OCI-LY3 (cell line): Measurements from ENCODE around the gene KLHDC8B.

Experiments
- H2AFZ ChIP-seq: fragments of 200-600, 300-600 bp; shearing (Covaris generic); 2 replicates; pipeline ENCODE4 v1.6.0; 2014; ENCODE audit warnings: antibody characterized with exemption, low read depth, low read length
- H3K27ac ChIP-seq: fragments of 200-600, 300-600 bp; sonication (generic); 2 replicates; pipeline ENCODE4 v1.5.1; 2014; ENCODE audit warnings: mild to moderate bottlenecking, low read length, moderate library complexity, mixed read lengths
- H3K27me3 ChIP-seq: fragments of 200-600, 300-600 bp; sonication (generic); 2 replicates; pipeline ENCODE4 v1.6.1; 2014; ENCODE audit warnings: low read depth, low read length, mixed read lengths
- H3K36me3 ChIP-seq: fragments of 200-600, 300-600 bp; sonication (generic); replicated peaks from 2 replicates; pipeline ENCODE3; 2014; ENCODE audit warnings: low read depth, low read length, mixed read lengths
- H3K4me1 ChIP-seq: fragments of 300-600, 200-600 bp; sonication (generic); 2 replicates; pipeline ENCODE4 v1.6.1; 2014; ENCODE audit warnings: low read length, mixed read lengths
- H3K4me2 ChIP-seq: fragments of 200-600, 300-600 bp; sonication (generic); 2 replicates; pipeline ENCODE4 v1.6.1; 2014; ENCODE audit warnings: low read length, mixed read lengths
- H3K4me3 ChIP-seq: fragments of 300-600, 200-600 bp; sonication (generic); 2 replicates; pipeline ENCODE4 v1.5.1; 2014; ENCODE audit warnings: antibody characterized with exemption, mild to moderate bottlenecking, low read length, moderate library complexity
- H3K79me2 ChIP-seq: fragments of 300-600, 200-600 bp; shearing (Covaris generic); 2 replicates; pipeline ENCODE4 v1.6.1; 2014; ENCODE audit warnings: mild to moderate bottlenecking, low read length, mixed read lengths
- H3K9ac ChIP-seq: fragments of 300-600, 200-600 bp; shearing (Covaris generic); 2 replicates; pipeline ENCODE4 v1.6.0; 2014; ENCODE audit warnings: mild to moderate bottlenecking, low read length, moderate library complexity
- H3K9me3 ChIP-seq: fragments of 200-600, 300-600 bp; shearing (Covaris generic); 2 replicates; pipeline ENCODE4 v1.6.1; 2014; ENCODE audit warnings: low read length, mixed read lengths; ENCODE audit not compliant: insufficient read depth
- H4K20me1 ChIP-seq: fragments of 200-600, 300-600 bp; sonication (generic); 2 replicates; pipeline ENCODE4 v1.6.1; 2016; ENCODE audit warnings: low read length, mixed read lengths; ENCODE audit not compliant: insufficient read depth
- EZH2phosphoT487 ChIP-seq: fragments of 200-600 bp; shearing (Covaris generic); IDR thresholded peaks from 2 replicates; pipeline ENCODE4 v1.6.1; 2018; ENCODE audit warnings: antibody characterized with exemption, mixed run types, low read depth
- TF ChIP-seq, protein P1 (sequence below): fragments of 200-600, 300-600 bp; sonication (generic); IDR thresholded peaks from 2 replicates; pipeline ENCODE4 v1.5.1; 2014; ENCODE audit warnings: antibody characterized with exemption, low read length, low read depth

KLHDC8B gene

DNA sequence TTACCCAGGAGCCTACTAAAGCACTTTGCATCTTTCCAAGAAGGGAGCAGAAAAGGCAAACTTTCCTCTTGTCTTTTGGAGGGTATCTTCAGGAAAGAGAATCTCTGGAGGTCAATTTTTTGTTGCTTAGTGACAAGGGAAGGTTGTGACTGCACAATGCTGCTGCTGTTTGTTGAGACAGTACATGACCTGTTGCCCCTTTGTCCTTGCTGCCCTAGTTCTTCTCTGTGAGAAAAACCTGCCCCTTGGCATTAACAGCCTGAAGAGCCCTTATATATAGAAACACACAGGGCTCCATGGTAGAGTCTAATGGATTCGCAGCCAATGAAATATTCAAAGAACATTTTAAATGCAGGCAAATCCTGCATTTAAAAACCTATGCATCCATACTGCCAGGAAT, 20.3 kb downstream of the KLHDC8B start:
- no peak overlapping the region for H3K4me3 ChIP-seq
- H3K36me3 ChIP-seq: no peaks in the 10 kb centered on the region
- no peaks in the 10 kb centered on the region; the same call in 1 of the 2 replicates for H3K27me3 ChIP-seq
- no peaks in the 10 kb centered on the region for H3K79me2 ChIP-seq
- H3K9ac ChIP-seq: no peak overlapping the region
- H3K27ac ChIP-seq: no peak overlapping the region
- no peaks in the 10 kb centered on the region for H3K4me1 ChIP-seq
- no peak overlapping the region for H2AFZ ChIP-seq
- no peaks in the 10 kb centered on the region for H3K9me3 ChIP-seq
- H3K4me2 ChIP-seq: no peak overlapping the region
- TF ChIP-seq, protein P1, sequence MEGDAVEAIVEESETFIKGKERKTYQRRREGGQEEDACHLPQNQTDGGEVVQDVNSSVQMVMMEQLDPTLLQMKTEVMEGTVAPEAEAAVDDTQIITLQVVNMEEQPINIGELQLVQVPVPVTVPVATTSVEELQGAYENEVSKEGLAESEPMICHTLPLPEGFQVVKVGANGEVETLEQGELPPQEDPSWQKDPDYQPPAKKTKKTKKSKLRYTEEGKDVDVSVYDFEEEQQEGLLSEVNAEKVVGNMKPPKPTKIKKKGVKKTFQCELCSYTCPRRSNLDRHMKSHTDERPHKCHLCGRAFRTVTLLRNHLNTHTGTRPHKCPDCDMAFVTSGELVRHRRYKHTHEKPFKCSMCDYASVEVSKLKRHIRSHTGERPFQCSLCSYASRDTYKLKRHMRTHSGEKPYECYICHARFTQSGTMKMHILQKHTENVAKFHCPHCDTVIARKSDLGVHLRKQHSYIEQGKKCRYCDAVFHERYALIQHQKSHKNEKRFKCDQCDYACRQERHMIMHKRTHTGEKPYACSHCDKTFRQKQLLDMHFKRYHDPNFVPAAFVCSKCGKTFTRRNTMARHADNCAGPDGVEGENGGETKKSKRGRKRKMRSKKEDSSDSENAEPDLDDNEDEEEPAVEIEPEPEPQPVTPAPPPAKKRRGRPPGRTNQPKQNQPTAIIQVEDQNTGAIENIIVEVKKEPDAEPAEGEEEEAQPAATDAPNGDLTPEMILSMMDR: no peak
- no peak for TF ChIP-seq EZH2phosphoT487
- no peaks in the 10 kb centered on the region for H4K20me1 ChIP-seq

DNA sequence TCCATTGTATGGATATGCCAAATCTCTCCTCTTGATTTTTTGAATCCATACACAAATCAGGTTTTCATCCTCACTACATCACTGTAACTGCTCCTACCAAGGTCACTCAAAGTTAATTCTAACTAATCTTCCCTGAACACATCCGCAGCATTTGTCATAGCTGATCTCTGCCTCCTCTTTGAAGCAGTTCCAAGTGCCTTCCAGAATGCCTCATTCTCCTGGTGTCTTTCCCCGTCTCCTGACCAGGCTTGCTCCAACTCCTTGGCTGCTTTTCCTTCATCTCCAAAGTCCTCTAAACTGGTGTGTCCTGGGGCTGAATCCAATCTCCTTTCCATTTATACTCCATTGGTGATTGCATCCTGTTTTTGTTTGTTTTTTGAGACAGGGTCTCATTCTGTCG, 26.8 kb downstream of the KLHDC8B start:
- Histone ChIP-seq H3K9ac (no peak overlapping the region), H4K20me1 (no peaks in the 10 kb centered on the region), H2AFZ (no peak overlapping the region), H3K9me3 (no peaks in the 10 kb centered on the region), H3K27ac (no peak overlapping the region), H3K27me3 (no peaks in the 10 kb centered on the region), H3K4me3 (no peak overlapping the region), H3K4me2 (no peak overlapping the region), H3K36me3 (no peaks in the 10 kb centered on the region), H3K79me2 (no peaks in the 10 kb centered on the region), H3K4me1 (no peaks in the 10 kb centered on the region)
- TF ChIP-seq EZH2phosphoT487: no peak
- TF ChIP-seq, protein P1: no peak

DNA sequence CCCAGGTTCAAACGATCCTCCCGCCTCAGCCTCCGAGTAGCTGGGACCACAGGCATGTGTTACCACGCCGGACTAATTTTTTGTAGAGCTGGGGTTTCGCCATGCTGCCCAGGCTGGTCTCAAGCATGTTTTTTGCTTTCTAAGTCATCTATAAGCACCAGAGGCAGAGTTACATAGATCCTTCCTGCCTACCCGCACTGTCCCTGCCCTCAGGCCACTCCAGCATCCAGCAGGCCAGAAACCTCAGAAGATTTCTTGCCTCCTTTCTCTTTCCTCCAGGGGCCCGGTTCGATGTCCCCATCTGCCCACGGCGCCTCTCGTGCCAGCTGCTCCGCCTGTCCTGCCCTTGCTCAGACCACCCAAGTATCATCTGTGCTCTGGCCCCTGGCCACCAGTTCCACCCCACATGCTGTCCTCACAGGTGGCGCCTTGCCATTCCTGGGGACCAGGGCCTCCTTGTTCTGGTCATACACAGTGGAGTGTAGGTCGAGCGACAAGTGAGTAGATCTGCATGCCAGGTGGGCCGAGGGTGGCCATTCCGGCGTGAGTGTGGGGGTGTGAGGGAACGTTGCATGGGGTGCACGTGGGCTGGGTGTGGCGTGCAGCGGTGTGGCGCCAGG, 27.3 kb downstream of the KLHDC8B start:
- Histone ChIP-seq H3K4me1 (no peaks in the 10 kb centered on the region), H3K36me3 (no peaks in the 10 kb centered on the region), H3K9me3 (no peaks in the 10 kb centered on the region), H3K27me3 (no peaks in the 10 kb centered on the region), H3K9ac (no peak overlapping the region), H3K79me2 (no peaks in the 10 kb centered on the region), H4K20me1 (no peaks in the 10 kb centered on the region), H3K27ac (no peak overlapping the region), H3K4me3 (no peak overlapping the region), H3K4me2 (no peak overlapping the region), H2AFZ (no peak overlapping the region)
- TF ChIP-seq, protein P1: no peak
- no peak for TF ChIP-seq EZH2phosphoT487

DNA sequence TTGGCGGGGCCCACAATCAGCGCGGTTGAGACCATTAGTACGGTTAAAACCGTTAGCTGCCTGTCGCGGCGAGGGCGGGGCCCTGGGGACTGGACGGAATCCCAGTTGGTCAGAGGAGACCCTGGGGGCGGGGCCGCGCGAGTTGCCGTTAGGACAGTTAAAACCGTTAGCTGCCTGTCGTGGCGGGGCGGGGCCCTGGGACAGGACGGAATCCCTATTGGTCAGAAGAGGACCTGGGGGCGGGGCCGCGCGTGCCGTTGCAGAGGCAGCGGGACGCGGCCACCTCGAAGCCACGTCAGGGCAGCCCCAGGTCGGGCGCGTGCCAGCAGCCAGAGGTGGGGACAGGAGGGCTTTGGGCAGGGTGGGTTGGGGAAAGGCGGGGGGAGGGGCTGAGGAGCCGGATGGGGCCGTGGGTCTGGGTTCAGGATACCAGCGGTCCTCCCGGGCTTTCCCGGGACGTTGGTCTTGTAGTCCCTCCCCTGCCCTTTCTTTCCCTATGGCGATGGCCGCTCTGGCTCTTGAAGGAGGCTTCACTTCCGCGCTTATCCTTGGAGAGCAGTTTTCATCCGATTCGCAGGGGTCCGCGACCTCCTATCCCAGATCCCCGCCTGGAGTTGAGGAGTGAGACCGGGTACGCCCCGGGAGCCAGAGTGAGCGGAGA, 28.0 kb downstream of the KLHDC8B start:
- Histone ChIP-seq H3K4me2 (no peak overlapping the region), H3K27me3 (no peaks in the 10 kb centered on the region), H3K4me1 (no peaks in the 10 kb centered on the region), H3K9me3 (no peaks in the 10 kb centered on the region), H3K4me3 (no peak overlapping the region), H3K79me2 (no peaks in the 10 kb centered on the region), H2AFZ (no peak overlapping the region), H3K27ac (no peak overlapping the region), H3K9ac (no peak overlapping the region), H3K36me3 (no peaks in the 10 kb centered on the region), H4K20me1 (no peaks in the 10 kb centered on the region)
- TF ChIP-seq EZH2phosphoT487: no peak
- TF ChIP-seq, protein P1: no peak
